Lung microvascular endothelial cell (primary cell): Measurements from ENCODE around the gene KRT16. TPM values are rescaled to one million over a fixed set of nuclear protein-coding genes. Genes with fewer than 3 reads are reported as not detected.
"Not testable (repeated sequence)": the region's sequence is repeated elsewhere in the genome, so short reads cannot be mapped to it uniquely, and the experiment has no call there.

Source experiments
- DNase-seq, 2 donors: peaks; one replicate each; pipeline versions ENCODE4 v3.0.0 to v3.0.0-alpha.2; 2010; ENCODE audit warnings: low read depth in 2 of 2
- total RNA-seq: library from RNA; depleted of rRNA; stranded (reverse); fragments of >200 nt; gene quantifications from 2 replicates; pipeline ENCODE4 v1.2.1, GENCODE V29; 2014

The KRT16 gene
- total RNA-seq, 1 donor from 2014 or later, result not detected

- not testable (repeated sequence) for DNase-seq
These were observed 15.5 kb upstream of the KRT16 start for GRCh38 chr17:41628073-41628370.

DNA sequence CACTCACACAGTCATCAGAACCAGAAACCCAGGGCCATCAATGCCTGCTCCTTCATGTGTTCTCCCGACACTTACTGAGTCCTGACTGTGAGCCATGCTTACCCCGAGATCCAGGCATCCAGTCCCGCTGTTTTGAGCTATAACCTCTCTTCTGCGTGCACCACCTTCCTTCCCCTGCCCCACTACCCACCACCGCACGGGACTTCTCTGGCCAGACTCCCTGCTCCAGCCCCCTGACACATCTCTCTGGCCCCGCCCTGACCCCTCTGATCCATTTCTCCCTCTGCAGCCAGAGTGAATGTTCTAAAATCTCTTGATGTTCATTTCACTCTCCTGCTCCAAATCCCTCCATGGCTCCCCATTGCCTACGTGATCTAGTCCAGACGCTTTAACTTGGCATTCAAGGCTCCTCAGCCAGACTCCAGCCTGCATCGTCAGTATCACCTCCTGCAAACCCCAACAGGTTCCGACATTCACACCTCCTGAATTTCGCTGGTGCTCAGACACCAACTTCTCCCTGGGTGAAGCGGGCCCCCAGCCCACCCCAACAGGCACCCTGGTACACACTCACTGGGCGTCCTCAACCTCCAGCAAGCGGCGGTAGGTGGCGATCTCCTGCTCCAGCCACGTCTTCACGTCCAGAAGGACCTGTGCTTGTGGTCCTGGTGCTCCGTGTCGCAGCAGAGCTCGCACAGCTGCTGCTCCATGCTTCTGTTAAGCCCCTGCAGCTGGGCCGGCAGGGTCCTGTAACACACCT is 14.9 kb upstream of the KRT16 start:
- DNase-seq, result no peak

DNA sequence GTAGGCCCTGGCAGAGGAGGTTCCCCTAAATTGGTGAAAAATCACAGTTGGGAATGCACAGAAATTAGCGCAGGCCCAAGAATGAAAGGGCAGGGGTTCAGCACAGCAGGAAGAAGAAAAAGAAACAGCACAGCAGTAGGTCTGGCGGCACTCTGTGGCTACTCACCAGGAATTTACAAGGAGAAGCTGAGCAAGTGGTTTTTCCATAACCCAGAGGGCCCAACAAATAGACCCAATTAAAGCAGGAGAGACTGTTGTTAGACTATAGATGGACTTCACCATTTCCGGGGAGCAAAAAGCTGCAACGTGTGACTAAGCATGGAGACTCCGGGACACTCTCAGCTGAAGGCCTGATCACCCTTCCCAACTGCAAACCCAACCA is 14.3 kb upstream of the KRT16 start:
- DNase-seq, result not testable (repeated sequence)

DNA sequence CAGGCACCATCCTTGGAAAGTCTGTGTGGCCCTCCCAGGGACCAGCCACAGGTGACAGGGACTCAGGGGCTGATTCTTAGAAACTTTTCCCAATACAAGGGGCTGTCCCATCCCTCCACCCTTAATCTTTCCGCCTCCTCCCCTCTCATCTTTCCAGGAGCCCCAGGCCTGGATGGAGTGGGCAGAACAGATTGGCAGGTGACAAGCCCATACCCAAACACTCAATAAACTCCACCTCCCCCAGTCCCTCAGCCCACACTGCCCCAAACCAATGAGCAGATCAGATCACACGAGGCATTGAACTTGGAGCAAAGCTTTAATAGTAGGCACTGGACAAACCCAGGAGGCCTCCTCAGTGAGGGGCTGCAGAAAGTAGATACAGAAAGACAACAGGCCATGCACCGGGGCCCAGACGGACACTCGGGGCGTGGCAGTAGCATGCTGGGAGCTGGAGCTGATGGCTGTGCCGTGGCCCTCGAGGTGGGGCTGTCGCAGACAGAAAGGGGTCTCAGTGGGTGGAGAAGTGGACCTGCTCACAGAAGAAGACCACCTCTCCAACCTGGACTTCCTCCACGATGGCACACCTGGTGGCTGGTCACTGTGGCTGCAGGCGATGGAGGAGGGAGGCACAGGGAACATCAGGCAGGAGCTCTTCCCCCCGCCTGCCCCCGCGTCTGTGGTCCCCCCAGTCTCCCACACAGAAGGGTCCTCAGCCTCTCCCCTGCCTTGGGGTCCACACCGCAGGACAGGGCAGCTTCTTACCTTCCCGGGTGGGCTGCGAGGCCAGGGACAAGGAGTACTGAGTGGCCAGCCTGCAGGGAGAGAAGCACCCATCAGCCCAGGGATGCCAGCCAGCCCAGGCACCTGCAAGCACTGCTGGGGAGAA is 13.7 kb upstream of the KRT16 start:
- not testable (repeated sequence) for DNase-seq

DNA sequence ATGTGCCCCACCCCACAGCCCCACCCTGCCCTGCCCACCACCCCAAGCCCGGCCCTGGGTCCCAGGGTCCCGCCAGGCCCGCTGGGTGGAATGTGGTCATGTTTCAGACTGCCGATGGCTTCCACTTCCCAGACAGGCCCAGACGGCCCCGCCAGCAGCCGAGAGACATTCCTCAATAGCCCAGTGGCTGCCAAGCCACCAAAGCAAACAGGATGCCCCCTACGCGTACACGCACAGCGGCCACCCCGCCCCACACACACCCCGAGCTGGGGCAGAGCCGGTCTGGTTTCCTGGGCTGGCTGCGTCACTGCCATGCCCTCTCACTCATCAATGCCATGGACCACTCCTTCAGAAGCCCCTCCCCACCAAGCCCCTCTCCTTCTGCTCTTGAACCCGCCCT is 13.0 kb upstream of the KRT16 start:
- peak in 1 of 2 donors; percentile 48 for DNase-seq

- DNase-seq, result no peak
These were observed 11.9 kb upstream of the KRT16 start, which contains the start of gene KRT17 for GRCh38 chr17:41624208-41625101. Gene KRT17 (minus strand): TSS chr17:41624575. CDS start chr17:41624509, 66 bp downstream.

- DNase-seq, result not testable (repeated sequence)
These were observed 10.8 kb upstream of the KRT16 start for GRCh38 chr17:41623184-41623861.

DNA sequence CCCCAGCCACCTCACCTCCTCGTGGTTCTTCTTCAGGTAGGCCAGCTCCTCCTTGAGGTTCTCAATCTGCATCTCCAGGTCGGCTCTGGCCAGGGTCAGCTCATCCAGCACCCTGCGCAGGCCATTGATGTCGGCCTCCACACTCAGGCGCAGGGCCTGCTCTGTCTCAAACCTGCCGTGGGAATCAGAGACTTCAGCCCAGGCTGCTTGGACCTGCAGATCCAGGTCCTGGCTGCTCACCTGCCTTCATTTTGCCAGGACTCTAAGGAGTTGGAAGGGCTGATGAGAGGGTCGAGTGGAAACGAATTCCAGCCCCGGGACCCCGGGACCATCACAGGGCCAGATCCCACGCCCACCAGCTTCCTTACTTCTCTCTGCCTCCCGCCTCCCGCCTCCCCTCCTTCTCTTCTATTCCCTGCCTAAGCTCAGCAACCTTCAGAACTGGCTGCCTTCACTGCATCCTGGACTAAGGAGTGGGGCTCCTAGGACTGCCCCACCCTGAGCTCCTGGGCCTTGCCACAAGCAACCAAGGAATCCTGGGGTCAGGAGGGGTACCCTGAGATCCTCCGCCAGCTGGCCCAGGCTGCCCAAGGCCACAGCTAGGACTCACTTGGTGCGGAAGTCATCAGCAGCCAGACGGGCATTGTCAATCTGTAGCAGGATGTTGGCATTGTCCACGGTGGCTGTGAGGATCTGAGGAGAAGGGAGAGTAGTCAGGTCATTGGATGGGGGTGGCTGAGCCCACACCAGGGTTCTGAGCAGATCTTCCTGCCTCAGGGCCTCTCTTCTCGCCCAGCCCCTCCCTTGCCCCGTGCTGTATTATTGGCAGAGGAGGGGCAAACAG is 10.0 kb upstream of the KRT16 start:
- not testable (repeated sequence) for DNase-seq

DNA sequence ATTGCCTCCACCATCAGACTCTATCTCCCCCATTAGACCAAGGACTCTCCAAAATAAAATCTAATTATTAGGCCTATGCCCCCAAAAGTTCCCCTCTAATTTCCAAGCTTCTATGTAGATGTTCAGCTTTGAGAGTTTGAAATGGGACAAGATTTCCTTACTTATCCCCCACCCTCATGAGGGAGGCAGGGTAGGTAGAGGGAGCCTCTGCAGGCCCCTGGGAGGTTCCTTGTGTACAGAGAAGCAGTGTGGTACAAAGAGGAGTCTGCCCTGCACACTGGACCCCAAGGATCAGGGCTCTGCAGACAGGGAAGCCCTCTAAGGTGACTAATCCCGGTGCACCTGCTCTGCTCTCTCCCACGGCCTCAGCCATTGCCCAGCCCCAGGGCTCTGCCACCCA is 9.3 kb upstream of the KRT16 start:
- no peak for DNase-seq

DNA sequence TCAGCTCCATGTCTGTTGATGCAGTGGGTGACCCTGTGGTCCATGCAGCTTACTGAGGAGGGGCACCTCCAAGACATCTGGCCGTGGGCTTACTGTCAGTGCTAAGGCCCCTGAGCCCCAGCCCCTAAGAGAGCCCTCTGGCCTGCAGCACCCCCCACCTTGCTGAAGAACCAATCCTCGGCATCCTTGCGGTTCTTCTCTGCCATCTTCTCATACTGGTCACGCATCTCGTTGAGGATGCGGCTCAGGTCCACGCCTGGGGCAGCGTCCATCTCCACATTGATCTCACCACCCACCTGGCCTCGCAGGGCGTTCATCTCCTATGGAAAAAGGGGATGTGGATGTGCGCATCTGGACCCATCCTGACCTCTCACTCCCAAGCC is 8.9 kb upstream of the KRT16 start:
- DNase-seq, result not testable (repeated sequence)

DNA sequence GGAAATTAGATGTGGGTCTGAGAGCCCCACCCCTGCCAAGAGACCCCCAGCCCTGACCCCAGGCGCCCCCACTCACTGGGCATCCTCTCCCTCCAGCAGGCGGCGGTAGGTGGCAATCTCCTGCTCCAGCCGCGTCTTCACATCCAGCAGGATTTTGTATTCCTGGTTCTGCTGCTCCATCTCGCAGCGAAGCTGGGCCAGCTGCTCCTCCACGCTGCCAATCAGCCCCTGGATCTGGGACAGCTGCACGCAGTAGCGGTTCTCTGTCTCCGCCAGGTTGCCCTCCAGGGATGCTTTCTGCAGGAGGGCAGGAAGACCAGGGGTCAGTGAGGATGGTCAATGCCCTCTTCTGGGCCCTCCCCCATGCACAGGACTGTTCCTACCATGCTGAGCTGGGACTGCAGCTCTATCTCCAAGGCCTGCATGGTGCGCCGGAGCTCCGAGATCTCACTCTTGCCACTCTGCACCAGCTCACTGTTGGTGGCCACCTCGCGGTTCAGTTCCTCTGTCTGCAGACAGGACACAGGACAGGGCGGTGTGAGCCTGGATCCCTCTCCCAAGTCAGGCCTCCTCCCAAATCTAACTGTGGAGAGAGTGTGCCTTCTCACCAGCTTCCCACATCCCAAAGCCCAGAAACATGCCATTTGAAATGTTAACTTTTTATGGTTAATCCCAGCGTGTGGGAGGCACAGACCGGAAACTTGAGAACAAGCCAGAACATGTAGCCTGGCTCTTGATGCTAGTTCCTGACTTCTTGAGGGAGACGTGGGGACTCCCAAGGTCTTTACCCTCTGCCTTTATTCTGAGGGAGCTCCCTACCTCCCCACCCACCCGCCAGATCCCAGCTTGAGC is 8.2 kb upstream of the KRT16 start:
- DNase-seq, result no peak

GRCh38 chr17:41619927-41620582 is 7.5 kb upstream of the KRT16 start:
- DNase-seq, result not testable (repeated sequence)

GRCh38 chr17:41619036-41619926 is 6.7 kb upstream of the KRT16 start:
- DNase-seq, result no peak

DNA sequence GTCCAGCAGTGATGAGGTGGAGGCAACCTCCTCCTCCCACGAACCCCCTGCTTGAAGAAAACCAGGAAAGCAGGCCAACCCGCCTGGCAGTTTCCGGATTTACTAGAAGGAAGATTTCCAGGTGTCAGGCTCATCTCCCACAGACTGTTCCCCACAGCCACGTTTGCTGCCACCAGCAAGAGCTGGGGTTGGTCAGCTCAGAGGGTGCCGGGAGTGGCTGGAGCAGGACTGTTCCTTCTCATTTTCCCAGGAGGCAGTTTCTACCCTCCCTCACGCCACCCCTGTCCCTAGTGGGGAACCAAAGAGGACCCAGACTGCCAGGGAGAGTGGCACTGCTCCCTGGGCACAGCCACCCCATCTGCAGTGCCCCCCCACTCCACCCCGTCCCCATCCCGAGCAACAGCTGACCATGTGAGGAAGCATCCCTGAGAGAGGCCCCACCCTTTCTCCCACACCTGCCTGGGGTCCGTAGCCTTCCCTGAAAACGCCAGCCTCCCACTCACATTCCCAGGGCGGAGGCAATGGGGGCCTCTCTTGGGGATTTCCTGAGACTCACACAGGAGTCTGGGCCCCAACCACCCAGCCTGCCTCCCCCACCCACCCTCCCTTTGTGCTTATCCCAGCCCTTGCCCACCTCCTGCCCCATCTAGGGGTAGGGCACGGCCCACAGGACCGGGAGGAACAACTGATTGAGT is 5.9 kb upstream of the KRT16 start:
- DNase-seq, result no peak

GRCh38 chr17:41617698-41618097 is 5.1 kb upstream of the KRT16 start:
- DNase-seq, result no peak

- DNase-seq, result no peak
These were observed 4.6 kb upstream of the KRT16 start for GRCh38 chr17:41617136-41617535.

GRCh38 chr17:41616486-41616885 is 3.9 kb upstream of the KRT16 start:
- not testable (repeated sequence) for DNase-seq
